AG10803 (cell line): Measurements from ENCODE around the gene SRCIN1.
"Not testable (repeated sequence)": the region's sequence is repeated elsewhere in the genome, so short reads cannot be mapped to it uniquely, and the experiment has no call there.

Source experiments
- DNase-seq: peaks from one replicate; pipeline ENCODE4 v3.0.0; 2010; ENCODE audit warnings: low read depth
- H3K4me3 ChIP-seq: 2 replicates; pipeline ENCODE4 v1.5.1; 2011; ENCODE audit warnings: mild to moderate bottlenecking, low read length, control low read depth
- TF ChIP-seq, protein P1 (sequence below): conservative IDR thresholded peaks from 2 replicates; pipeline ENCODE4 v1.5.1; 2011; ENCODE audit warnings: mild to moderate bottlenecking, low read length, control low read depth, inconsistent platforms

The SRCIN1 gene, protein sequence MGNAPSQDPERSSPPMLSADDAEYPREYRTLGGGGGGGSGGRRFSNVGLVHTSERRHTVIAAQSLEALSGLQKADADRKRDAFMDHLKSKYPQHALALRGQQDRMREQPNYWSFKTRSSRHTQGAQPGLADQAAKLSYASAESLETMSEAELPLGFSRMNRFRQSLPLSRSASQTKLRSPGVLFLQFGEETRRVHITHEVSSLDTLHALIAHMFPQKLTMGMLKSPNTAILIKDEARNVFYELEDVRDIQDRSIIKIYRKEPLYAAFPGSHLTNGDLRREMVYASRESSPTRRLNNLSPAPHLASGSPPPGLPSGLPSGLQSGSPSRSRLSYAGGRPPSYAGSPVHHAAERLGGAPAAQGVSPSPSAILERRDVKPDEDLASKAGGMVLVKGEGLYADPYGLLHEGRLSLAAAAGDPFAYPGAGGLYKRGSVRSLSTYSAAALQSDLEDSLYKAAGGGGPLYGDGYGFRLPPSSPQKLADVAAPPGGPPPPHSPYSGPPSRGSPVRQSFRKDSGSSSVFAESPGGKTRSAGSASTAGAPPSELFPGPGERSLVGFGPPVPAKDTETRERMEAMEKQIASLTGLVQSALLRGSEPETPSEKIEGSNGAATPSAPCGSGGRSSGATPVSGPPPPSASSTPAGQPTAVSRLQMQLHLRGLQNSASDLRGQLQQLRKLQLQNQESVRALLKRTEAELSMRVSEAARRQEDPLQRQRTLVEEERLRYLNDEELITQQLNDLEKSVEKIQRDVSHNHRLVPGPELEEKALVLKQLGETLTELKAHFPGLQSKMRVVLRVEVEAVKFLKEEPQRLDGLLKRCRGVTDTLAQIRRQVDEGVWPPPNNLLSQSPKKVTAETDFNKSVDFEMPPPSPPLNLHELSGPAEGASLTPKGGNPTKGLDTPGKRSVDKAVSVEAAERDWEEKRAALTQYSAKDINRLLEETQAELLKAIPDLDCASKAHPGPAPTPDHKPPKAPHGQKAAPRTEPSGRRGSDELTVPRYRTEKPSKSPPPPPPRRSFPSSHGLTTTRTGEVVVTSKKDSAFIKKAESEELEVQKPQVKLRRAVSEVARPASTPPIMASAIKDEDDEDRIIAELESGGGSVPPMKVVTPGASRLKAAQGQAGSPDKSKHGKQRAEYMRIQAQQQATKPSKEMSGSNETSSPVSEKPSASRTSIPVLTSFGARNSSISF

DNA sequence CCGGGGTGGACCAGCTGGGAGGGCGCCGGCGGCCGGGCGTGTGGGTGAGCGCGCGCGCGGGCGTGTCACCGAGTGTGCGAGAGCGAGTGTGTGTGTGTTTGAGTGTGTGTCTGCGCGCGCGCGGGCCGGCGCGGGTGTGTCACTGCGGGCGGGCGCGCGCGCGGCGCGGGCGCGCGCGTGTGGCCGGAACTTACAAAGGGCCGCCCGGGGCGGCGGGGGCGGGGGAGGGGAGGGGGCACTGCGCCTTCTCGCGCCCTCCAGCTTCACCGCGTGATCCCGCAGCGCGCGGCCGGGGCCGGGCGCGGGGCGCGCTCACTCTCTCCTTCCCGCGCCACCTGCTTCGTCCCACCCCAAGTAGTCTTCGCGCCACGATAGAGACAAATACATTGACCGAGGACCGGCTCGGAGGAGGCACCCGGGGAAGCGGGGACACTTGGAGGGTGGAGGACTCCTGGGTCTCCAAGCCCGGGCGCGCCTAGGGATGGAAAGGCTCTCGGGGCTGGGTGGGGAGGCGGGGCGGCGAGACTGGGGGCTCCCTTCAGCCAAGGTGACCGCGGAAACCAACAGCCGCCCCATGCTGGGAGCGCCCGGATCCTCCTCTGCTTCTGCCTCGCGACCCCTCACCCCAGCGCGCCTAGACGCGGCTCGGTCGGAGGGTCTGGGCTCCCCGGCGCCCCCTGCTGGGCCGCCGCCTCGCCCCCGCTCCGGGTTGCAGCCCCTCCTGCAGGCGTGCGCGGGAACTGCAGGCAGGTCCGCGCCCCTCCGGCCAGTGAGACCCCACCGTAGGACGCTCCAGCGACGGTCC, at the start of gene SRCIN1:
Gene SRCIN1, minus strand, starts transcription at position 112 of the 805 bp plus-strand sequence. CDS start 247 bp downstream, outside the sequence.
- TF ChIP-seq, protein P1, sequence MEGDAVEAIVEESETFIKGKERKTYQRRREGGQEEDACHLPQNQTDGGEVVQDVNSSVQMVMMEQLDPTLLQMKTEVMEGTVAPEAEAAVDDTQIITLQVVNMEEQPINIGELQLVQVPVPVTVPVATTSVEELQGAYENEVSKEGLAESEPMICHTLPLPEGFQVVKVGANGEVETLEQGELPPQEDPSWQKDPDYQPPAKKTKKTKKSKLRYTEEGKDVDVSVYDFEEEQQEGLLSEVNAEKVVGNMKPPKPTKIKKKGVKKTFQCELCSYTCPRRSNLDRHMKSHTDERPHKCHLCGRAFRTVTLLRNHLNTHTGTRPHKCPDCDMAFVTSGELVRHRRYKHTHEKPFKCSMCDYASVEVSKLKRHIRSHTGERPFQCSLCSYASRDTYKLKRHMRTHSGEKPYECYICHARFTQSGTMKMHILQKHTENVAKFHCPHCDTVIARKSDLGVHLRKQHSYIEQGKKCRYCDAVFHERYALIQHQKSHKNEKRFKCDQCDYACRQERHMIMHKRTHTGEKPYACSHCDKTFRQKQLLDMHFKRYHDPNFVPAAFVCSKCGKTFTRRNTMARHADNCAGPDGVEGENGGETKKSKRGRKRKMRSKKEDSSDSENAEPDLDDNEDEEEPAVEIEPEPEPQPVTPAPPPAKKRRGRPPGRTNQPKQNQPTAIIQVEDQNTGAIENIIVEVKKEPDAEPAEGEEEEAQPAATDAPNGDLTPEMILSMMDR, result peak; percentile 36
- DNase-seq, result no peak
- peak within 1 kb of the TSS; percentile 43 for H3K4me3 ChIP-seq

DNA sequence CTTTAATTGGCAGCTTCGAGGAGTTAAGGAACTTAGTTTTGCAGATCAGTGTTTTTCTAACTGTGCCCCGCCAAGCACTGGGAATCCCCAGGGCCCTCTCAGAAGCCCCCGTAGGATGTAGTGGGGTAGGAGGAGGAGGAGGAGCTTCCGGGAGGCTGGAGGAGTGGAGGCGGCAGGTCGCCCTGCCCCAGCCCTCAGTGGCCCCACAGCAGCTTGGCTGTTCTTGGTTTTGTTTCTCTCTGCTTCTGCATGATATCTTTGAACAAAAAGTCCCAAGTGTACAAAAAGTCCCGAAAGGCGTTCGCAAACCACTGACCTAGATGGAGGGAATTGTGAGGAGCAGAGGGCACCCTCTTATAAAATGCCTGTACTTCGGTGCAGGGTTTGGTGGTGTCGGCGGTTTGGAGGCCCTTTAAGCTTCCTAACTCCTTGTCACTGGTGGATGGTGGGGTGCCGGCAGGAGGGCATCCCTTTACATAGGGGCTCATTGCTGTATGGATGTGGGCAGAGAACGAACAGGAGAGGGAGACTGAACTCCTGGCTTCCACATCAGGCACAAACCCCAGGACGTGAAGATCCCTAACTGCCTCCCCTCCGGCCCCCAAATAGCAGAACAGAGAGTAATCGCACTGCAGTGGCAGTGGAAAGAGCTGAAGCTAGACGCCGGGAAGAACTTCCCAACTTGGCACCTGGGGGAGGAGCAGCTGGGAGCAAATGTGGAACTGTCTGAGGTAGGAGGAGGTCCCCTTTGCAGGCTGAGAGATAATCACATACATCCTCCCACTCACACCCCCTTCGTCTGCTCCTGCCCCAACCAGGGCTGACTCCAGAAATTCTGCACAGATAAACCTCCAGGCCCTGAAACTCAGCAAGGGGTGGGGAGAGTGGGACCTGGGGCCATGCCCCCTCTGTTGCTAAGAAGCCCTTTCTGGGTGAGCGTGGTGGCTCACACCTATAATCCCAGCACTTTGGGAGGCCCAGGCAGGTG, 49.0 kb upstream of the SRCIN1 start:
- no peak for DNase-seq

DNA sequence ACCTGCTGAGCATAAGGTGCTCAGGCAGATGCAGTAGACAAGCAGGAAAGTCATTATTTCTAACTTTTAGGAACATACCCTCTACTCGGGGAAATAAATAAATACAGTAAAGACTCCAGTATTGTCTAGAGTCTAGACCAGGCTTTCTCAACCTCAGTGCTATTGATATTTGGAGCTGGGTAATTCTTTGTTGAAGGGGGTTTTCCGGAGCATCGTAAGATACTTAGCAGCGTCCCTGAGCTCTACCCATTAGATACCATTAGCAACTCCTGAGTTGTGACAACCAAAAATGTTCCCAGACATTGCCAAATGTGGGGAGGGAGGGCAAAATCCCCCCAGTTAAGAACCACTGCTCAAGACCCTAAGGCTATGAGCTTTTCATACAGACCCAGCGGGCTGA, 47.9 kb upstream of the SRCIN1 start:
- DNase-seq, result no peak
- TF ChIP-seq, protein P1, result no peak
- H3K4me3 ChIP-seq, result no peak overlapping the region

More for the DNA sequence above, 49.0 kb upstream of the SRCIN1 start:
- H3K4me3 ChIP-seq, result no peak overlapping the region
- TF ChIP-seq, protein P1, result no peak

DNA sequence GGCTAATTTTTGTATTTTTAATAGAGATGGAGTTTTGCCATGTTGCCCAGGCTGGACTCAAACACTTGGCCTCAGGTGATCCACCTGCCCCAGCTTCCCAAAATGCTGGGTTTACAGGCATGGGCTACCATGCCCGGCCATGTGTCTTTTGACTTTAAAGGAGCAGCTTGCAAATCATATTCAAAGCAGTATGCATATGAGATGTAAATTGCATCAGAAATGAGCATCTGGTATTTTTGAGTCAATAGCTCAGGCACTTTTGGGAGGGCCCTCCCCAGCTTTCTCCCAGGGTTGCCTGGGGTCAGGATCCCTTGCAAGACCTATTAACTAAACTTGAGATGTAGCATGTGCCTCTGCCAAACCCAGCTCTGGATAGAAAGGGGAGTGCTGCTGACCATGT, 47.5 kb upstream of the SRCIN1 start:
- TF ChIP-seq, protein P1, result no peak
- no peak overlapping the region for H3K4me3 ChIP-seq
- DNase-seq, result no peak

DNA sequence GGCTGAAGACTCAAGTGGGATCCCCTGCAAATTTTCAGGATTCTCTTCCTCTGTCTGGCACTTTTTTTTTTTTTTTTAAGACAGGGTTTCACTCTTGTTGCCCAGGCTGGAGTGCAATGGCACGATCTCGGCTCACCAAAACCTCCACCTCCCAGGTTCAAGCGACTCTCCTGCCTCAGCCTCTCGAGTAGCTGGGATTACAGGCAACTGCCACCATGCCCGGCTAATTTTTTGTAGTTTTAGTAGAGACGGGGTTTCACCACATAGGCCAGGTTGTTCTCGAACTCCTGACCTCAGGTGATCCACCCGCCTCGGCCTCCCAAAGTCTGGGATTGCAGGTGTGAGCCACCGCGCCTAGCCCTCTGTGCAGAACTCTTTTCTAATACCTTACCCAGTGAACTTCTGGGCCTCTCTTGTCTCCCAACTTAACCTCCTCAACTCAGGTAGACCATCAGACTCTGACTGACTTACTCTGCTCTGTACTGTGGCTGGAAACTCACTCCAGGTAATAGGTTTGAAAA, 45.0 kb upstream of the SRCIN1 start:
- H3K4me3 ChIP-seq, DNase-seq: not testable (repeated sequence)

DNA sequence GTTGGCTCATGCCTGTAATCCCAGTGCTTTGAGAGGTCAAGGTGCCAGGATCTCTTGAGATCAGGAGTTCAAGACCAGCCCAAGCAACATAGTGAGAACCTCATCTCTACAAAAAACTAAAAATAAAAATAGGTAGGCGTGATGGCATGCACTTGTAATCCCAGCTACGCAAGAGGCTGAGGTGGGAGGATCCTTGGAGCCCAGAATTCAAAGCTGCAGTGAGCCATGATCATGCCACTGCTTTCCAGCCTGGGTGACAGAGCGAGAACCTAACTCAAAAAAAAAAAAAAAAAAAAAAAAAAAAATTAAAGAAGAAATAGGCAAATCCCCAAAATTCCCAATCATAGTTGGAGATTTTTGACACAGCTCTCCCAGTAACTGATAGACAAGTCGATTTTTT, 32.2 kb upstream of the SRCIN1 start:
- DNase-seq, result no peak
- TF ChIP-seq, protein P1, result no peak
- no peak overlapping the region for H3K4me3 ChIP-seq
